ENCODE results near the gene ERCC4.

Gene ERCC4

GRCh38 chr16:13909069-13909468 lies 10.9 kb upstream of the ERCC4 start:
- in situ Hi-C loops (cut with MboI; ENCODE audit: low sequenced_read_pairs) = loop anchor here (25.0 kb wide), 2 partner anchors 378 to 628 kb away; no protein-coding TSS in a partner anchor

DNA sequence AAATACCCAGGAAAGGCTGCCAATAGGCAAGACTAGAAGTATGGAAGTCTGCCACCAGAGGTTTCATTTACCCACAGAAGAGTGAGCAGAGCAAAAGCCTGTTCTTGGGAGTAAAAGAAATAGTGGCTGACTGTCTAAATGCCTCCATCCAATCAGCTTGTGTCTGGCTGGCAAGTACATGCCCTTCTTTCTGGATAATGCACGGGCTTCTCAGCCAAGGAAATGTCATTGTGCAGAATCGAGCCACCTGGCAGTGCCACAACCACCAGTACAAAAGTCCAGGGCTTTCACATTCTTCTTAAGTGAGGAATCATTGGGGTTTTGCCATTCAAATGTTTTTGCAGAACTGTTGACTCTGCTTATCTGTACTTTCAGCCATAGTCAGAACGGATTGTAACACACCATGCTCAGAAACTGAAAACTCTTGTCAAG lies 10.1 kb upstream of the ERCC4 start:
- in situ Hi-C loops (cut with MboI; ENCODE audit: low sequenced_read_pairs) = loop anchor here (25.0 kb wide), 2 partner anchors 377 to 627 kb away; no protein-coding TSS in a partner anchor

GRCh38 chr16:13911306-13911705 lies 8.6 kb upstream of the ERCC4 start:
- in situ Hi-C loops (cut with MboI; ENCODE audit: low sequenced_read_pairs) = loop anchor here (25.0 kb wide), 2 partner anchors 376 to 626 kb away; no protein-coding TSS in a partner anchor

GRCh38 chr16:13911871-13912270 lies 8.1 kb upstream of the ERCC4 start:
- in situ Hi-C loops (cut with MboI; ENCODE audit: low sequenced_read_pairs) = loop anchor here (25.0 kb wide), 2 partner anchors 375 to 625 kb away; no protein-coding TSS in a partner anchor

- in situ Hi-C loops (cut with MboI; ENCODE audit: low sequenced_read_pairs) = loop anchor here (25.0 kb wide), 2 partner anchors 374 to 624 kb away; no protein-coding TSS in a partner anchor
Measured at GRCh38 chr16:13912891-13913290, 7.1 kb upstream of the ERCC4 start.

- in situ Hi-C loops (cut with MboI; ENCODE audit: low sequenced_read_pairs) = loop anchor here (25.0 kb wide), 2 partner anchors 374 to 624 kb away; no protein-coding TSS in a partner anchor
Measured at GRCh38 chr16:13913374-13914292, 6.3 kb upstream of the ERCC4 start.

GRCh38 chr16:13915033-13915635 lies 4.8 kb upstream of the ERCC4 start:
- in situ Hi-C loops (cut with MboI; ENCODE audit: low sequenced_read_pairs) = loop anchor here (25.0 kb wide), 2 partner anchors 372 to 622 kb away; no protein-coding TSS in a partner anchor

DNA sequence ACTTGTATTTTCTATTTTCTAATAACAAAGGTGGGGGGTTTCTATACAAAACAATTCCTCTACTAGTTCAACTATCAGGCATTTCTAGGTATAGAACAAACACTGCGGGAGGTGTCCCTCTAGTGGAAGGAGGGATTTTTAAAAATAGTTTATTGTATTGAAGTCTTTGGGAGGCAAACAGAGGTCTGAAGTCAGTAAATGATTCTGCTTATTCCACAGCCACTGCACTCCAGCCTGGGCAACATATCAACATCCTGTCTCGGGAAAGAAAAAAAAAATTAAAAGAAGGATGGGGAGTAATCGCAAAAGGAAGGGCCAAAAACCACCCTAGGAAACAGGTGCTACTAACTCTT lies 648 bp upstream of the ERCC4 start:
- in situ Hi-C loops (cut with MboI; ENCODE audit: low sequenced_read_pairs) = loop anchor here (25.0 kb wide), 2 partner anchors 368 to 618 kb away; no protein-coding TSS in a partner anchor

DNA sequence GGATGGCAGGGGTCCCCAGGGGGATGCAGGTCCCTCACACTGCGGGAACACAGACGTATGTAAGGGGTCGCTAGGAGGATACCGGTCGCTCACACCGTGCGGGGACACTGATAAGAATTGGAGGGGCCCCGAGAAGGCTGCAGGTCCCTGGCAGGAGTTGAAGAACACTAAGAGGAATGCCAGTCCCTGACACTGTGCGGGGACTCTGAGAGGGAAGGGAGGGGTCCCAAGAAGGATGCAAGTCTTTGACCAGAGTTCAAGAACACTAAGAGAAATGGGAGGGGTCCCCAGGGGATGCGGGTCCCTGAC lies 510 bp downstream of the ERCC4 start:
- in situ Hi-C loops (cut with MboI; ENCODE audit: low sequenced_read_pairs) = loop anchor here (25.0 kb wide), 2 partner anchors 367 to 617 kb away; no protein-coding TSS in a partner anchor

- in situ Hi-C loops (cut with MboI; ENCODE audit: low sequenced_read_pairs) = loop anchor here (25.0 kb wide), 2 partner anchors 366 to 616 kb away; no protein-coding TSS in a partner anchor
Measured at GRCh38 chr16:13921328-13921727, 1.4 kb downstream of the ERCC4 start.

- in situ Hi-C loops (cut with MboI; ENCODE audit: low sequenced_read_pairs) = loop anchor here (25.0 kb wide), 2 partner anchors 364 to 614 kb away; no protein-coding TSS in a partner anchor
Measured at GRCh38 chr16:13923703-13924298, 3.8 kb downstream of the ERCC4 start.

DNA sequence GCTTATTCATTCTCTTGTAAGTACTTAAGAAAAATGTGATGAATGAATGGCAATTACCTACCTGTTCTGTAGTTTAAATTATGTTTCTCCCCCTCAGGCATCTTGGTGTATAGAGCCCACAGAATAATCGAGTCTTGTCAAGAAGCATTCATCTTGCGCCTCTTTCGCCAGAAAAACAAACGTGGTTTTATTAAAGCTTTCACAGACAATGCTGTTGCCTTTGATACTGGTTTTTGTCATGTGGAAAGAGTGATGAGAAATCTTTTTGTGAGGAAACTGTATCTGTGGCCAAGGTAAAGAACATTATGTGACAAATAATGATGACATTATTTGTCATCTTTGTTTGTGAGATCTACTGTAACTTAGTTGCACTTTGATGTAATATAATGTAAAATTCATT lies 6.5 kb downstream of the ERCC4 start:
- in situ Hi-C loops (cut with MboI; ENCODE audit: low sequenced_read_pairs) = no loop called here

- in situ Hi-C loops (cut with MboI; ENCODE audit: low sequenced_read_pairs) = no loop called here
Measured at GRCh38 chr16:13926891-13927290, 6.9 kb downstream of the ERCC4 start.

- in situ Hi-C loops (cut with MboI; ENCODE audit: low sequenced_read_pairs) = no loop called here
Measured at GRCh38 chr16:13928646-13929045, 8.7 kb downstream of the ERCC4 start.

DNA sequence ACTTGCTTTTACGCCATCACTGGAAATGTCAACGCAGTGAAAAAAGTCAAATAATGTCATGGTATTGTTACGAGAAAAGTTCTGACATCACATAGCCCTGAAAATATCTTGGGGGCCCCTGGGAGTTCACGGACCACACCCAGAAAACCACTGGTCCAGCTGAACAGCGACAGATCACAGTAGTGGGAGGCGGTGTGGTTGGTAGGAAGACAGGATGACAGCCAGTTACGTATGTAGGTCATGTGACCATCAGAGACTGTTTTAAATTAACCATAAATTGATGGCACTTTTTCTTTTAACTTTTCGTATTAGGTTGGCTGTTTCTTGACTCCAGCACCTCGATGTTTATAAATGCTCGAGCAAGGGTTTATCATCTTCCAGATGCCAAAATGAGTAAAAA lies 11.9 kb downstream of the ERCC4 start:
- in situ Hi-C loops (cut with MboI; ENCODE audit: low sequenced_read_pairs) = no loop called here

GRCh38 chr16:13935408-13935807 lies 15.5 kb downstream of the ERCC4 start:
- in situ Hi-C loops (cut with MboI; ENCODE audit: low sequenced_read_pairs) = no loop called here

DNA sequence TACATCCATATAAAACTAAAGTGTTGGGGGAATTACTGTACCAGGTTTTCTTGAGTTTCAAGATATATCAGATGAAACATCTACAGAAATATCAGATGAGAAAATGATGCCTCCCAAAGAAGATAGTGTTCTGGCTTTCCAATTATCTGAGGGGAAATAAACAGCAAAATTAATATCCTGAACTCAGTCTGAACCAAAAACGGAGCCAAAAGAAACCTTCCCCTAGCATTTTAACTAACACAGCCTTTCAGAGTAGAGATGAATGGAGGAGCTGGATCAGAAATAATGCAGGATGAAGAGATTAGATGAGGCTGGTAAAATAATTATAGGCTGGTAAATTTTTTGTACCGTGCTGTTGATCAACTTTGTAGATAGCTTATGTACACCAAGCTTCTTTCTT lies 16.2 kb downstream of the ERCC4 start:
- in situ Hi-C loops (cut with MboI; ENCODE audit: low sequenced_read_pairs) = no loop called here

DNA sequence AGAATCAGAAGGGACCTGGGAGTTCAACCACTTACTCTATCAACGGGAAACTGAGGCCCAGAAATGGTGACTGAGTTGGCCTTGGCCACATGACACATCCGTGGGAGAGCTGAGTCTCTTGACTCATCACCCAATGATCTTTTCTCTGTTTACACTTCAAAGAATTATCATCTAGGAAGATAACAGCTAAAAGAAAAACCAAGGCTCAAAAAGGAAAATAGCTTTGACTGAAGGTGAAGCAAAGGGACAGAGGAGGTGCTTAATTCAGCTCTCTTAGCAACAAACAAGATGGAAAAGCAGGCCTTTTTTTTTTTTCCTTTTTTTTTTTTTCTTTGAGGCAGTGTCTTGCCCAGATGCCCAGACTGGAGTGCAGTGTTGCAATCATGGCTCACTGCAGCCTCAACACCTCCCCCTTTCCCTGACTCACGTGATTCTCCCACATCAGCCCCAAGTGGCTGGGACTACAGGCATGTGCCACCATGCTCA lies 16.7 kb downstream of the ERCC4 start:
- in situ Hi-C loops (cut with MboI; ENCODE audit: low sequenced_read_pairs) = no loop called here

- in situ Hi-C loops (cut with MboI; ENCODE audit: low sequenced_read_pairs) = no loop called here
Measured at GRCh38 chr16:13937411-13937810, 17.5 kb downstream of the ERCC4 start.

DNA sequence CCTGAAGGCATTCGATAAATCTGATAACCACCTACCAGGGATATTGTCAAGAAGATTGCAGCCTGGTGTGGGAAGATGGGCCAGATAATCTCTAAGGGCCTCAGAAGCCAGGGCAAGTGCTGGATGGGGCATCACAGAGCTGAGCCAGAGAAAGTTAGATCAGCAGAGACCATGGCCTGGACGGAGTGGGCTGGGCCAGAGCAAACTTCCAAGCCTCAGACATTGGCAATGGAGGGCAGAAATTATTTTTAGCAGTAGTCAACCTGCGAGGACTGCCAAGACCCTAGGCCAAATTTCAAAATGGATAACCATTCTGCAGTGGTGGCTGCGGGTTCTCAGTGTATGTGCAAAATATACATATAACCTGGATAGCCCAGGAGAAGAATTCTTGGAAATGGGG lies 18.5 kb downstream of the ERCC4 start:
- in situ Hi-C loops (cut with MboI; ENCODE audit: low sequenced_read_pairs) = no loop called here

DNA sequence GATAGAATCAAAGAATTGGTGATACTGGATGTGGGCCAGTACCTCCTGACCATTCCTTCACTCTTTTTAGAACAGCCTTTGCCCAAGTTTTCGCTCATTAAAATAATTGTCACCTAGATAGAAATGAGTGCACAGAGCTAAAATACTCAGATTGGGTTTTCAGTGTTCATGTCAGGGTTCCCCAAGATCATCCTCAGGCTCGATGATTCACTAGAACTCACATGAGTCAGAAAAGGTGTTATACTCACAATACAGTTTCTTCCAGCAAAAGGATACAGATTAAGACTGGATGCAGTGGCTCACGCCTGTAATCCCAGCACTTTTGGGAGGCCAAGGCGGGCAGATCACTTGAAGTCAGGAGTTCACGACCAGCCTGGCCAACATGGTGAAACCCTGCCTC lies 19.9 kb downstream of the ERCC4 start:
- in situ Hi-C loops (cut with MboI; ENCODE audit: low sequenced_read_pairs) = no loop called here

Measured in HL-60/S4 treated with phorbol 12-myristate 13-acetate at 8.2 ng/mL for 4 days and 3 days (cell line).